Stimulated activated CD8-positive, alpha-beta memory T cell treated with anti-CD3 and anti-CD28 coated beads, Interleukin-12 subunit alpha, Interleukin-12 subunit beta, amount 100 ng/mL, for 4 hours (primary cell): ENCODE results near the gene MALAT1.

ENCODE experiments used
- DNase-seq: peaks from one replicate; pipeline ENCODE4 v3.0.0-alpha.2; 2020; ENCODE audit warnings: low read depth

MALAT1 gene

GRCh38 chr11:65479184-65480145 is 19.4 kb upstream of the MALAT1 start:
- DNase-seq = no peak

DNA sequence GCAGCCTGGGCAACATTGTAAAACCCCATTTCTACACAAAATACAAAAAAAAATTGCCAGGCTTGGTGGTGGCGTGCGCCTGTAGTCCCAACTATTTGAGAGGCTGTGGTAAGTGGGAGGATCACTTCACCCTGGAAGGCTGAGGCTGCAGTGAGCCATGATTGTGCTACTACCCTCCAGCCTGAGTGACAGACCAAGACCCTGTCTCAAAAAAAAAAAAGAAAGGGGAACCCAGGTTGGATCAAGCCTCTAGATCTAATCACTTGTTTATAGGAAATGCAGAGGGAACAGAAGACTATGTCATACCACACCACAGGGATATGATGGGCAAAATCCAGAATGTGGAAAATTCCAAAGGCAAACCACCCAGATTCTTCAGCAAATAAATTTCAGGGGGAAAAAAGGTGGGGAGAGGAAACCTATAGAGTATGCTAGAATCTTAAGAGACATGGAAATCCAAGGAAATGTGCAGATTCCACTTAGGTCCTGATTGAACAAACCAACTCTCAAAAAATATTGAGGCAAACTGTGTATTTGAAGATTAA is 16.5 kb upstream of the MALAT1 start:
- no peak for DNase-seq

DNA sequence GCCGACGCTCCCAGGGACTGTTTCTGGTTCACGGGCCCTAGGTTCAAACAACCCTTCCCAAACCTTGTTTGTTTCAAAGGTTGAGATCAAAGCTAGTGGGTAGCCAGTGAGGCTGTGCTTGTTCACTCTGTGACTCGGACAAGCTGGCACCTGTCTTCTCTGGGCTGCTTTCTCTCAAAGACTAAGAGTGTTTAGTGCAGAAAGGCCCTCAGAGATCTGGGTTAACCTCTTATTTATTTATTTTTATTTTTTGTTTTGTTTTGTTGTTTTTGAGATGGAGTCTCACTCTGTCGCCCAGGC is 13.0 kb upstream of the MALAT1 start:
- DNase-seq = no peak

- no peak for DNase-seq
Observed at GRCh38 chr11:65486570-65487466, 12.0 kb upstream of the MALAT1 start.

DNA sequence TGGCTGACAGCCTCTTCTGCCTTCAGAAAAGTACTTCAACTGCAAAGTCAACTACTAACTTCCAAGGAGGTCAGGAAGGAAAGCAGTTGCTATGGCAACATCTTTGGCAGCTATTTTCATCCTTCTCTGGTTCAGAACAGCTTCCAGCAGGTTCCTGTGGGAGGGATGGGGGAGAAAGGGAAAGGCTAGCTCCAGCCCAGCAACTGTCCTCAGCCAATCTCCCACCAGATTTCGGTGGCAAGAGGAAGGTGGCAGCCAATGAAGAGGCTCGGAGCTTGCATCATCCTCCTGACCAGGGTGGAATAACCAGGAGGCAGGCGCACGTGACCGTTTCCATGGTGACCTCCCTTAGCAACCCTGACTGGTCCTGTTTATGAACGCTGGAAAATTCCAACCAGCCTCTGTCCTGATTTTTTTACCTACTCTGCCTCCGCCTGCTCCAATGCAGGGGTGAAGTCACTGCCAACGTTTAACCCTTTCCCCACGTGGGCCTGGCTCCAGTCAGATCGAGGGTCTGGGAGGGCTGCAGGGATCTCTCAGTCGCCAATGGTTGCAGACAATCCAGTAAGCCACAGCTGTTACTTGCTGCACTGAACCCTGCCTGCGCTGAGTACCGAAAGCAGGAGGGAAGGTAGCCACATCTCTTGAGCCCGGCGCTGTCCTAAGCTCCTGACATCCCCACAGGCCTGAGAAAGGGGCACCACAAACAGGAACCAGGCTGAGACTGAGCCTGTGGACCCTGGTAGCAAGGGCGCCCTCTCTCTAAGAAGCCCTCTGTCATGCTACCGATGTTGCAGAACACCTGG is 11.2 kb upstream of the MALAT1 start:
- DNase-seq = no peak

- DNase-seq = no peak
Observed at GRCh38 chr11:65488273-65489034, 10.4 kb upstream of the MALAT1 start.

DNA sequence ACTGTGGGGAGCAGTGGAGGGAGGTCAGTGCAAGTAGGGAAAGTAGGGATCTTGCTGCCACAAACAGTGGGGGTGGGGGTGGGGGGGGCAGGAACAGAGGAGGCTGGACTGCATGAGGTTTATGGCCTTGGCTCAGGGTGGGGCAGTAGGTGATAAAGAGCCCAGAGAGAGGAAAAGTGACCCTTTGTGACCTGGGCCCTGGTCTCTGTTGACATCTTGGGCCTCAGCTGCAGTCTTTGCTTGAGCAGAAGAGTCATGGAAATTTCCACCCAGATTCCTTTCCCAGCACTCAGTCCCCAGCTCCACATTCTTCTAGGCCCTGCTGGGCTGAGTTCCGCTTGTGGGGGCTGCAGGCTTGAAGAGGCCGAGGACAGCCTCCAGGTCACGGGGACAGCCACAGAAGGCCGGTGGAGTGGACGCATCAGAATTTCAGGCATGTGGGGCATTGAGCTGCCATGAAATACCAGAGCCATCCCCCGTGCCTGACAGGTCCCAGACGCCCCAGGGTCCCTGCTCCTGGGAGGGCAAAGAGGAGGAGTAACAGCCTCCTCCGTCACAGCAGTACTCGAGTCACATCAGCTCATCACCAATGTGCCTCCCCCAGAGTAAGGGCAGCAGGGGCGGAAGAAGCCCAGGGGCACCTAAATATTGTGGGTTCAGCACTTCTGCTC is 9.7 kb upstream of the MALAT1 start:
- no peak for DNase-seq

GRCh38 chr11:65489706-65490320 is 9.0 kb upstream of the MALAT1 start:
- no peak for DNase-seq

- DNase-seq = no peak
Observed at GRCh38 chr11:65491163-65491465, 7.7 kb upstream of the MALAT1 start.

DNA sequence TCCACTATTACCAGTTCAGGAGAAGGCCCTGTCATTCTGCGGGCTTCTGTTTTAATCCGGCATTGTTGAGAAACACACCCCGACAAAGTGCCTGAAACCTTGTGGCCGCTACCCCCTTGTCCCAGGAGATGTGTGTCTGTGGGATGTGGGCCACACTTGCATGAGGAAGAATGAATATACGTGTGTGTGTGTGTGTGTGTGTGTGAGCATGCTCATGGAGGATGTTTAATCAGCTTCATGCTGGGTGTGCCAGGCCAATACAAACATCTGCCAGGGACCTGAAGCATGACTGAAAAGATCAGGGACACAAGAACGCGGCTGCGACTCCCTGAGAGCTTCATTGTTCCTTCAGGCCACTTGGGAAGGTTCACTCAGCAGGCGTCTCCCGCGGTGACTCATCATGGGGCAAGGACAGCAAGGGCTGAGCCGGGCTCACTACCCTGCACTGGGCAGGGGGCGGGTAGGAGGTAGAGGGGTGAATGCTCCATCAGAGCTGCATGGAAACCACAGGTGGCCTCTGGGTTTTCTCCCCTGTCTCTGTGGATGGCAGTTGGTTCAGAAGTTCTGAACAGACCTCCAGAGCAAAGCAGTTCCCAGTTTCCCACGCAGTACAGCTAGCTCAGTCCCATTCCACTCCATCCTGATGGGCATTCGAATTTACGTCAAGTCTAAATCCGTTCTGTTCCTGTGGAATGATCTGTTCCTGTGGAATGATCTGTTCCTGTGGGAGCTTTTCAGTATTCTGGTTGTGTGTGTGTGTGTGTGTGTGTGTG is 7.0 kb upstream of the MALAT1 start:
- DNase-seq = no peak

- DNase-seq = no peak
Observed at GRCh38 chr11:65492387-65492636, 6.5 kb upstream of the MALAT1 start.

DNA sequence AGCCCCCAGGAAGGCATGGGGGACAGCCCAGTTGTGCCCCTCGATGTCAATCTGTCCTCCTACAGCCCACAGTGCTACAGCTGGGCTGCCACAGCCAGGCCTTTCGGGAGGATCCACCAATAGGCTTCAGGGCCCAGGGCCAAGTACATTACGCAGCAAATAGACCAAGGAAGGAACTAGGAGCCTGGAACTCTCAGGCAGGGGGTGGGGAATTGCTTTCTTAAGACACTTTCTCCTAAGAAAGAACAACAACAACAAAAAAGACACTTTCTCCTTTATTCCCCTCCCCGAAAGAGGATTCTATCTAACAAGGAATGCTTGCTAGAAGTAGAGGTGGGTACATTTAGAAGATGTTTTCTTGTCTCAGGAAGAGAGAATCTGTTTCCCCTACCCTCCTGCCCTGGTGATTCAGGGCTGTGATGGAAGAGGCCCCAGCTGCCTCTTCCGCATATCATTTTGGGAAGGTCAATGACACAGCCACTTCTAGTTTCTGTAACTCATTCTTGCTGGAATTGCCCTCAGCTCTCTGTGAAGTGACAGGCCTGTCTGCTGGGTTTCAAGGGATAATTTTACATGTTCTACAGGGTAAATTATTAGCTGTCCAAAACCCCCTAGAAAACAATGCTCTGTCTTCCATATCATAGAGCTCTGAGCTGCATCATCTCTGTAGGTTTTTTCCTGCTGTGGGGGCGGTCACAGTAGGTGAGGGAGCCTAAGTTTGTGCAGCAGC is 6.0 kb upstream of the MALAT1 start:
- no peak for DNase-seq

GRCh38 chr11:65493367-65494176 is 5.3 kb upstream of the MALAT1 start:
- no peak for DNase-seq

GRCh38 chr11:65496304-65497140 is 2.3 kb upstream of the MALAT1 start:
- DNase-seq = no peak

- DNase-seq = peak; percentile 99
Observed at GRCh38 chr11:65497141-65498041, 1.5 kb upstream of the MALAT1 start.

- no peak for DNase-seq
Observed at GRCh38 chr11:65498042-65498726, 661 bp upstream of the MALAT1 start.
